Loucy (cell line): ENCODE data around the gene ARCN1.

Experiments
- EZH2phosphoT487 ChIP-seq: fragments of 200-600 bp; IDR thresholded peaks from 2 replicates; pipeline ENCODE4 v1.6.1; 2018; ENCODE audit warnings: antibody characterized with exemption, mild to moderate bottlenecking, moderate library complexity, borderline replicate concordance
- TF ChIP-seq, protein P1 (sequence below): fragments of 200-600 bp; sonication (generic); conservative IDR thresholded peaks from 2 replicates; pipeline ENCODE4 v1.5.1; 2014; ENCODE audit warnings: mild to moderate bottlenecking, antibody characterized with exemption, low read length

DNA sequence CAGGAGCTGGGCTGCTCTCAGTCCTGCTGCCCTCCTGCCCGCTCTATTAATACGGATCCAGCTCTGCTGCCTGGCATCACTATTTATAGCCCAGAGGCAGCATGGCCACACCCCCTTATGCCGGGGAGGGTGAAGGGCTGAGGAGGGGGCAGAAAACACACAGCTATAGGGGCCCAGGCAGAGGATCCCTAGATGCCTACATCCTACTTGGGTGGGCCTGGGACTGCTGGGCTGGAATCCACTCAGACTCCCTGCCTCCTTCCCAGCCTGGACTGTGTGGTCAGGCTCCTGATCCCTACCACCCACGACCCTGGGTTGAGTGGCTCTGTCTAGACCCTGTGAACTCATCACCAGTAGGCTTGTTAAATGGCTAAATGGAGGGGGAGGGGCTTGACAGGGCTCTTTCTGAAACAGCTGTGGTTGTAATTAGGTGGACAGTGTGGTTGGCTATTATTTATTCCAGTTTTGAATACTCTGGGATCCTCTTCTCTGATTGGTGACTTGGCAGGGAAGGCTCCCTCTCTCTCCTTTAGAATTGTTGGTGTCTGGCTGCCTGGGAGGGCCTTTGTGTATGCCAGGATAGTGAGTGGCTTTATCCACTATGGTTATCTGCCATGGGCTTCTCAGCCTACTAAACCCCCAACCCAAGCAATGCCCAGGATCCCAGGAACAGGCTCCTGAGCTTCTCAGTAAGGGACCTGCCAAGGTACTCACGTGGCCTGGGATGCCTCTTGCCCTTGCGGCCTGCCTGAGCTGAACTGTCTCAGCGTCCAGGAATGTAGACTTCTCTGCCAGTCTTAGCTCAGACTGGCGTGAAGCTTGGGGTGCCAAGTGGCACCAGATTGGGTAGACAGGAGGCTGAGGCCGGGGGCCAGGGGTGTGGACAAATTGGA, 50.4 kb downstream of the ARCN1 start:
- TF ChIP-seq, protein P1, sequence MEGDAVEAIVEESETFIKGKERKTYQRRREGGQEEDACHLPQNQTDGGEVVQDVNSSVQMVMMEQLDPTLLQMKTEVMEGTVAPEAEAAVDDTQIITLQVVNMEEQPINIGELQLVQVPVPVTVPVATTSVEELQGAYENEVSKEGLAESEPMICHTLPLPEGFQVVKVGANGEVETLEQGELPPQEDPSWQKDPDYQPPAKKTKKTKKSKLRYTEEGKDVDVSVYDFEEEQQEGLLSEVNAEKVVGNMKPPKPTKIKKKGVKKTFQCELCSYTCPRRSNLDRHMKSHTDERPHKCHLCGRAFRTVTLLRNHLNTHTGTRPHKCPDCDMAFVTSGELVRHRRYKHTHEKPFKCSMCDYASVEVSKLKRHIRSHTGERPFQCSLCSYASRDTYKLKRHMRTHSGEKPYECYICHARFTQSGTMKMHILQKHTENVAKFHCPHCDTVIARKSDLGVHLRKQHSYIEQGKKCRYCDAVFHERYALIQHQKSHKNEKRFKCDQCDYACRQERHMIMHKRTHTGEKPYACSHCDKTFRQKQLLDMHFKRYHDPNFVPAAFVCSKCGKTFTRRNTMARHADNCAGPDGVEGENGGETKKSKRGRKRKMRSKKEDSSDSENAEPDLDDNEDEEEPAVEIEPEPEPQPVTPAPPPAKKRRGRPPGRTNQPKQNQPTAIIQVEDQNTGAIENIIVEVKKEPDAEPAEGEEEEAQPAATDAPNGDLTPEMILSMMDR: no peak
- TF ChIP-seq EZH2phosphoT487: no peak
